ENCODE results near the gene NCOA7. TPM values are rescaled to one million over a fixed set of nuclear protein-coding genes. Genes with fewer than 3 reads are reported as not detected.
A peak's percentile ranks its signal among the peaks of the same experiment; 100 is the strongest.

NCOA7 gene
- total RNA-seq, result 10 to 100 TPM; 42.3 to 43.4 TPM

- intact Hi-C loops (cut with micrococcal nuclease), result loop anchor here (1.0 to 10.0 kb wide), 3 partner anchors 9 to 1504 kb away; no protein-coding TSS in a partner anchor
- Mint-ChIP-seq H3K4me1 (ENCODE audit: low read depth) (peaks cover 54% of the 10 kb centered on the region), H3K27me3 (no peaks in the 10 kb centered on the region), H3K4me3 (peak within 1 kb of the TSS; percentile 86), H3K9me3 (no peaks in the 10 kb centered on the region), H3K36me3 (peaks cover 15% of the 10 kb centered on the region), H3K27ac (peak within 1 kb of the TSS; percentile 96)
- ChIA-PET CTCF (interaction anchor here (0.6 to 6.0 kb wide), 32 partner anchors 9 to 1476 kb away, joined by 3 to 106 read pairs (median 5); partner anchors contain the start of genes HDDC2, HINT3, RNF146 and TRMT11), POLR2A (interaction anchor here (0.6 to 3.7 kb wide), 12 partner anchors 9 to 489 kb away, joined by 3 to 101 read pairs (median 6); partner anchors contain the start of genes HDDC2, HINT3 and TRMT11)
- peak; percentile 86 for DNase-seq
Observed at GRCh38 chr6:125790358-125791150, at the start of gene NCOA7. Gene NCOA7 (plus strand): TSS chr6:125790960. CDS start chr6:125815355, 24,395 bp downstream.

- intact Hi-C loops (cut with micrococcal nuclease), result no loop called here
- no peak overlapping the region for H3K27ac Mint-ChIP-seq
- H3K27me3 Mint-ChIP-seq, result peaks cover 40% of the 10 kb centered on the region
- H3K36me3 Mint-ChIP-seq, result no peaks in the 10 kb centered on the region
- ChIA-PET POLR2A (no interaction called here), CTCF (interaction anchor here (0.6 to 1.2 kb wide), 2 partner anchors 9 to 12 kb away, joined by 4 to 8 read pairs; no protein-coding TSS in a partner anchor)
- DNase-seq, result no peak
- H3K4me1 Mint-ChIP-seq (ENCODE audit: low read depth), result peaks cover 5% of the 10 kb centered on the region
- no peak overlapping the region for H3K4me3 Mint-ChIP-seq
- H3K9me3 Mint-ChIP-seq, result no peaks in the 10 kb centered on the region
Observed at GRCh38 chr6:125741336-125741735, 49.4 kb upstream of the NCOA7 start.

- Mint-ChIP-seq H3K27ac (no peak overlapping the region), H3K27me3 (peaks cover 43% of the 10 kb centered on the region), H3K9me3 (no peaks in the 10 kb centered on the region), H3K4me3 (no peak overlapping the region), H3K4me1 (ENCODE audit: low read depth) (peaks cover 10% of the 10 kb centered on the region), H3K36me3 (no peaks in the 10 kb centered on the region)
- ChIA-PET POLR2A (no interaction called here), CTCF (interaction anchor here (1.0 to 1.2 kb wide), 2 partner anchors 11 to 431 kb away, joined by 3 to 8 read pairs; no protein-coding TSS in a partner anchor)
- no peak for DNase-seq
- intact Hi-C loops (cut with micrococcal nuclease), result no loop called here
Observed at GRCh38 chr6:125742024-125742423, 48.7 kb upstream of the NCOA7 start.

GRCh38 chr6:125742464-125743120 lies 48.2 kb upstream of the NCOA7 start:
- intact Hi-C loops (cut with micrococcal nuclease), result no loop called here
- POLR2A ChIA-PET, result no interaction called here
- peaks cover 42% of the 10 kb centered on the region for H3K27me3 Mint-ChIP-seq
- no peak overlapping the region for H3K4me3 Mint-ChIP-seq
- CTCF ChIA-PET, result interaction anchor here (1.0 kb wide), 1 partner anchor 431 kb away, joined by 3 read pairs; no protein-coding TSS in a partner anchor
- DNase-seq, result no peak
- H3K36me3 Mint-ChIP-seq, result no peaks in the 10 kb centered on the region
- H3K27ac Mint-ChIP-seq, result no peak overlapping the region
- H3K4me1 Mint-ChIP-seq (ENCODE audit: low read depth), result peaks cover 10% of the 10 kb centered on the region
- H3K9me3 Mint-ChIP-seq, result no peaks in the 10 kb centered on the region

GRCh38 chr6:125743604-125744003 lies 47.2 kb upstream of the NCOA7 start:
- Mint-ChIP-seq H3K4me1 (ENCODE audit: low read depth) (peaks cover 13% of the 10 kb centered on the region), H3K36me3 (no peaks in the 10 kb centered on the region), H3K27ac (no peak overlapping the region), H3K27me3 (peaks cover 47% of the 10 kb centered on the region), H3K4me3 (no peak overlapping the region), H3K9me3 (no peaks in the 10 kb centered on the region)
- no peak for DNase-seq
- intact Hi-C loops (cut with micrococcal nuclease), result no loop called here
- POLR2A ChIA-PET, result no interaction called here
- CTCF ChIA-PET, result interaction anchor here (1.1 to 1.5 kb wide), 2 partner anchors 10 to 430 kb away, joined by 3 to 5 read pairs; no protein-coding TSS in a partner anchor

GRCh38 chr6:125745281-125746018 lies 45.3 kb upstream of the NCOA7 start:
- Mint-ChIP-seq H3K9me3 (no peaks in the 10 kb centered on the region), H3K27me3 (peaks cover 54% of the 10 kb centered on the region), H3K4me3 (no peak overlapping the region), H3K4me1 (ENCODE audit: low read depth) (peaks cover 23% of the 10 kb centered on the region), H3K27ac (no peak overlapping the region), H3K36me3 (no peaks in the 10 kb centered on the region)
- no peak for DNase-seq
- intact Hi-C loops (cut with micrococcal nuclease), result no loop called here
- POLR2A ChIA-PET, result interaction anchor here (1.0 kb wide), 1 partner anchor 45 kb away, joined by 3 read pairs; the partner anchor contains the start of gene NCOA7
- CTCF ChIA-PET, result interaction anchor here (0.6 to 1.5 kb wide), 3 partner anchors 8 to 211 kb away, joined by 3 to 5 read pairs (median 3); partner anchors contain the start of gene HINT3

- ChIA-PET CTCF (interaction anchor here (0.8 kb wide), 1 partner anchor 210 kb away, joined by 3 read pairs; the partner anchor contains the start of gene HINT3), POLR2A (no interaction called here)
- Mint-ChIP-seq H3K9me3 (no peaks in the 10 kb centered on the region), H3K27ac (no peak overlapping the region), H3K27me3 (peaks cover 58% of the 10 kb centered on the region), H3K4me3 (peak overlapping the region; percentile 77), H3K4me1 (ENCODE audit: low read depth) (peaks cover 27% of the 10 kb centered on the region), H3K36me3 (no peaks in the 10 kb centered on the region)
- intact Hi-C loops (cut with micrococcal nuclease), result no loop called here
- DNase-seq, result no peak
Observed at GRCh38 chr6:125746019-125746414, 44.7 kb upstream of the NCOA7 start.

GRCh38 chr6:125746731-125747588 lies 43.8 kb upstream of the NCOA7 start:
- H3K9me3 Mint-ChIP-seq, result no peaks in the 10 kb centered on the region
- peak overlapping the region; percentile 16 for H3K27ac Mint-ChIP-seq
- CTCF ChIA-PET, result interaction anchor here (1.1 to 1.9 kb wide), 2 partner anchors 209 to 438 kb away, joined by 3 to 6 read pairs; partner anchors contain the start of gene HINT3
- H3K27me3 Mint-ChIP-seq, result peaks cover 65% of the 10 kb centered on the region
- intact Hi-C loops (cut with micrococcal nuclease), result no loop called here
- peak; percentile 77 for DNase-seq
- H3K4me1 Mint-ChIP-seq (ENCODE audit: low read depth), result peaks cover 29% of the 10 kb centered on the region
- H3K4me3 Mint-ChIP-seq, result peak overlapping the region; percentile 77
- no peaks in the 10 kb centered on the region for H3K36me3 Mint-ChIP-seq
- POLR2A ChIA-PET, result no interaction called here

- Mint-ChIP-seq H3K27ac (no peak overlapping the region), H3K4me1 (ENCODE audit: low read depth) (peaks cover 29% of the 10 kb centered on the region), H3K36me3 (no peaks in the 10 kb centered on the region), H3K4me3 (peak overlapping the region; percentile 79), H3K9me3 (no peaks in the 10 kb centered on the region), H3K27me3 (peaks cover 66% of the 10 kb centered on the region)
- ChIA-PET CTCF (interaction anchor here (1.1 to 1.9 kb wide), 2 partner anchors 208 to 439 kb away, joined by 3 to 6 read pairs; partner anchors contain the start of gene HINT3), POLR2A (interaction anchor here (1.2 kb wide), 1 partner anchor 42 kb away, joined by 4 read pairs; no protein-coding TSS in a partner anchor)
- peak; percentile 37 for DNase-seq
- intact Hi-C loops (cut with micrococcal nuclease), result loop anchor here (1.0 kb wide), 4 partner anchors 209 to 593 kb away; partner anchors contain the start of genes CENPW and HINT3
Observed at GRCh38 chr6:125747589-125748405, 43.0 kb upstream of the NCOA7 start.
